Measurements from ENCODE around the gene C6orf62. TPM values are rescaled to one million over a fixed set of nuclear protein-coding genes. Genes with fewer than 3 reads are reported as not detected.
"Not testable (repeated sequence)": the region's sequence is repeated elsewhere in the genome, so short reads cannot be mapped to it uniquely, and the experiment has no call there.

Gene C6orf62
- total RNA-seq, 1 experiment from 2014 or later: 86.4 TPM

DNA sequence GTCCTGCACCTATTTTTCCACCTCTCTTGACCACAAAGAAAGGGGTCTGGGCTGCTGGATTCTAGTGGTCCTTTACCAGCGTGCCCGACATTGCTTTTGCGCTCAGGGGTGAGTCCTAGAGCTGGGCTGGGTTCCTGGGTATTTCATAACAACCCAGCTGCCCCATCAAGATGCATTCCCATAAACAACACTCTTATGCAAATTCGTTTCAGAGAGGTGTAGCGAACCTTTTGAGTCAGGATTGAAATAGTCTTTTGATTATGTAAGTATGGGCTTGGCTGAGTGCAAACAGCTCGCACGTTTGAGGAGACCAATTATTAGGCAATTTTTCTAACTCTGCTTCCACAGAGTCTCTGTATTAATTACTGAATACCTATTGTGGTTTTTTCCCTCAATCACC is 38.4 kb downstream of the C6orf62 start (continued):
- no peak for TF ChIP-seq ZNF121 (CRISPR knock-in tag; IDR thresholded peaks at IDR 0.05)
- no peak for TF ChIP-seq EMX1 (CRISPR knock-in tag; IDR thresholded peaks at IDR 0.05)

DNA sequence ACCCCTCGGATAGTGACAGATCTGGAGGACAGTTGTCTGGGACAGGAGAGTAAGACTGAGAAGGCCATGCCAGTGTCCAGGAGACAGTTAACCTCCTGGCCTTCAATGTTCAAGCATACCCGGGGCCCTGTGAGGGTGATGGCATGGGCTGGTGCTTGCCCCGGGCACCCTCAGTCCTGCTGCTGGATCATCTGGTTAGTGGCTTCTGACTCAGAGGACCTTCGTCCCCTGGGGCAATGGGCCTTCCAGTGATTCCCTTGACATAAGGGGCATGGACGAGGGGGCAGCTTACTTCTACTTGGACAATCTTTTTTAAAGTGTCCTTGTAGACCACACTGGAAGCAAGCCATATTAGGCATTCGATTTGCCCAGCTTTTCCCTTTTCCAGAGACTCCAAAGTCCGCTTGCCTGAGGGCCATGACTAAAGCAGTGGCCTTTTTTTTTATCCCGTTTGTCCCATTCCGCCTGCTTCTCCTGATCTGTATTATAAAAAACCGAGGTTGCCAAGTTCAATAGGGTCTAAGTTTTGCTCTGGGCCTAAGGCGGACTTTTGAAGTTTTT is 40.1 kb downstream of the C6orf62 start:
- Mint-ChIP-seq H3K36me3 (peaks cover 49% of the 10 kb centered on the region), H3K9me3 (peaks cover 23% of the 10 kb centered on the region), H3K4me1 (peaks cover 42% of the 10 kb centered on the region)
- H3K27ac Mint-ChIP-seq; POLR2A ChIA-PET; ATAC-seq; DNase-seq (ENCODE audit: low spot score); CTCF ChIA-PET; H3K27me3 Mint-ChIP-seq (ENCODE audit: low read depth); H3K4me3 Mint-ChIP-seq: not testable (repeated sequence)

DNA sequence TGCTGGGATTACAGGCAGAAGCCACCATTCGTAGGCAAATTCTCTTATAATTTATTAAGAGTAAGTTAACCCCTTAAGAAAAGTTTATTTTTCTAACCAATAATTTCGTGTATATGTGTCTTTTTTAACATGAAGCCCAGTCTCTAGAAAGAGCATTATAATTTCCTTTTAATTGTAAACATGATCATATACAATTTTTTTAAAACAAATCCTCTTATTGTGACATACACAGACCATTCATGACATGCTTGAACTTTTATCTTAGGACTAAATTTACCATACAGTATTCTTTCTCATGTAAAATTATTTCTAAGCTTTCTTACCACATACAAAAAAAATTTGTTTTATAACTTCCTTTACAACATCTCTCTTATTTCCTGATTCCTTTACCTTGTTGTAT is 45.3 kb downstream of the C6orf62 start:
- H3K4me3 Mint-ChIP-seq: no peak overlapping the region
- TF ChIP-seq, protein P1, sequence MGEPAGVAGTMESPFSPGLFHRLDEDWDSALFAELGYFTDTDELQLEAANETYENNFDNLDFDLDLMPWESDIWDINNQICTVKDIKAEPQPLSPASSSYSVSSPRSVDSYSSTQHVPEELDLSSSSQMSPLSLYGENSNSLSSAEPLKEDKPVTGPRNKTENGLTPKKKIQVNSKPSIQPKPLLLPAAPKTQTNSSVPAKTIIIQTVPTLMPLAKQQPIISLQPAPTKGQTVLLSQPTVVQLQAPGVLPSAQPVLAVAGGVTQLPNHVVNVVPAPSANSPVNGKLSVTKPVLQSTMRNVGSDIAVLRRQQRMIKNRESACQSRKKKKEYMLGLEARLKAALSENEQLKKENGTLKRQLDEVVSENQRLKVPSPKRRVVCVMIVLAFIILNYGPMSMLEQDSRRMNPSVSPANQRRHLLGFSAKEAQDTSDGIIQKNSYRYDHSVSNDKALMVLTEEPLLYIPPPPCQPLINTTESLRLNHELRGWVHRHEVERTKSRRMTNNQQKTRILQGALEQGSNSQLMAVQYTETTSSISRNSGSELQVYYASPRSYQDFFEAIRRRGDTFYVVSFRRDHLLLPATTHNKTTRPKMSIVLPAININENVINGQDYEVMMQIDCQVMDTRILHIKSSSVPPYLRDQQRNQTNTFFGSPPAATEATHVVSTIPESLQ (CRISPR knock-in tag; IDR thresholded peaks at IDR 0.05): no peak
- no peak for TF ChIP-seq ZNF396 (CRISPR knock-in tag; IDR thresholded peaks at IDR 0.05; ENCODE audit: borderline replicate concordance)
- no peak for TF ChIP-seq SMAD4 (CRISPR knock-in tag; IDR thresholded peaks at IDR 0.05)
- TF ChIP-seq ZNF232 (CRISPR knock-in tag; IDR thresholded peaks at IDR 0.05): no peak
- no peak for TF ChIP-seq NFYB (CRISPR knock-in tag; conservative IDR thresholded peaks at IDR 0.05; ENCODE audit: low read depth)
- TF ChIP-seq, protein P2, sequence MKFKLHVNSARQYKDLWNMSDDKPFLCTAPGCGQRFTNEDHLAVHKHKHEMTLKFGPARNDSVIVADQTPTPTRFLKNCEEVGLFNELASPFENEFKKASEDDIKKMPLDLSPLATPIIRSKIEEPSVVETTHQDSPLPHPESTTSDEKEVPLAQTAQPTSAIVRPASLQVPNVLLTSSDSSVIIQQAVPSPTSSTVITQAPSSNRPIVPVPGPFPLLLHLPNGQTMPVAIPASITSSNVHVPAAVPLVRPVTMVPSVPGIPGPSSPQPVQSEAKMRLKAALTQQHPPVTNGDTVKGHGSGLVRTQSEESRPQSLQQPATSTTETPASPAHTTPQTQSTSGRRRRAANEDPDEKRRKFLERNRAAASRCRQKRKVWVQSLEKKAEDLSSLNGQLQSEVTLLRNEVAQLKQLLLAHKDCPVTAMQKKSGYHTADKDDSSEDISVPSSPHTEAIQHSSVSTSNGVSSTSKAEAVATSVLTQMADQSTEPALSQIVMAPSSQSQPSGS (CRISPR knock-in tag; IDR thresholded peaks at IDR 0.05; ENCODE audit: borderline replicate concordance, low read depth): no peak
- TF ChIP-seq, protein P3, sequence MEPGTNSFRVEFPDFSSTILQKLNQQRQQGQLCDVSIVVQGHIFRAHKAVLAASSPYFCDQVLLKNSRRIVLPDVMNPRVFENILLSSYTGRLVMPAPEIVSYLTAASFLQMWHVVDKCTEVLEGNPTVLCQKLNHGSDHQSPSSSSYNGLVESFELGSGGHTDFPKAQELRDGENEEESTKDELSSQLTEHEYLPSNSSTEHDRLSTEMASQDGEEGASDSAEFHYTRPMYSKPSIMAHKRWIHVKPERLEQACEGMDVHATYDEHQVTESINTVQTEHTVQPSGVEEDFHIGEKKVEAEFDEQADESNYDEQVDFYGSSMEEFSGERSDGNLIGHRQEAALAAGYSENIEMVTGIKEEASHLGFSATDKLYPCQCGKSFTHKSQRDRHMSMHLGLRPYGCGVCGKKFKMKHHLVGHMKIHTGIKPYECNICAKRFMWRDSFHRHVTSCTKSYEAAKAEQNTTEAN (CRISPR knock-in tag; IDR thresholded peaks at IDR 0.05): no peak
- no peak for TF ChIP-seq ZNF416 (CRISPR knock-in tag; IDR thresholded peaks at IDR 0.05)
- TF ChIP-seq NFE2L1 (CRISPR knock-in tag; IDR thresholded peaks at IDR 0.05): no peak
- TF ChIP-seq GRHL2 (CRISPR knock-in tag; IDR thresholded peaks at IDR 0.05; ENCODE audit: insufficient replicate concordance, severe bottlenecking): no peak
- TF ChIP-seq, protein P4, sequence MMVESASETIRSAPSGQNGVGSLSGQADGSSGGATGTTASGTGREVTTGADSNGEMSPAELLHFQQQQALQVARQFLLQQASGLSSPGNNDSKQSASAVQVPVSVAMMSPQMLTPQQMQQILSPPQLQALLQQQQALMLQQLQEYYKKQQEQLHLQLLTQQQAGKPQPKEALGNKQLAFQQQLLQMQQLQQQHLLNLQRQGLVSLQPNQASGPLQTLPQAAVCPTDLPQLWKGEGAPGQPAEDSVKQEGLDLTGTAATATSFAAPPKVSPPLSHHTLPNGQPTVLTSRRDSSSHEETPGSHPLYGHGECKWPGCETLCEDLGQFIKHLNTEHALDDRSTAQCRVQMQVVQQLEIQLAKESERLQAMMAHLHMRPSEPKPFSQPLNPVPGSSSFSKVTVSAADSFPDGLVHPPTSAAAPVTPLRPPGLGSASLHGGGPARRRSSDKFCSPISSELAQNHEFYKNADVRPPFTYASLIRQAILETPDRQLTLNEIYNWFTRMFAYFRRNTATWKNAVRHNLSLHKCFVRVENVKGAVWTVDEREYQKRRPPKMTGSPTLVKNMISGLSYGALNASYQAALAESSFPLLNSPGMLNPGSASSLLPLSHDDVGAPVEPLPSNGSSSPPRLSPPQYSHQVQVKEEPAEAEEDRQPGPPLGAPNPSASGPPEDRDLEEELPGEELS (CRISPR knock-in tag; IDR thresholded peaks at IDR 0.05): no peak
- TF ChIP-seq PRRX2 (CRISPR knock-in tag; IDR thresholded peaks at IDR 0.05): no peak
- TF ChIP-seq IRF2 (CRISPR knock-in tag; IDR thresholded peaks at IDR 0.05; ENCODE audit: borderline replicate concordance, low read depth): no peak
- POLR2A ChIA-PET: no interaction called here
- H3K4me1 Mint-ChIP-seq: no peaks in the 10 kb centered on the region
- DNase-seq (ENCODE audit: low spot score) (no peak), ATAC-seq (no peak)
- peaks cover 65% of the 10 kb centered on the region for H3K9me3 Mint-ChIP-seq
- CTCF ChIA-PET: no interaction called here
- H3K36me3 Mint-ChIP-seq: peaks cover 87% of the 10 kb centered on the region
- peaks cover 8% of the 10 kb centered on the region for H3K27me3 Mint-ChIP-seq (ENCODE audit: low read depth)
- no peak overlapping the region for H3K27ac Mint-ChIP-seq
